Transverse colon (tissue), 4 donors: ENCODE measurements around the gene PKP3. TPM values are rescaled to one million over a fixed set of nuclear protein-coding genes. Genes with fewer than 3 reads are reported as not detected.
A peak's percentile ranks its signal among the peaks of the same experiment; 100 is the strongest.

Experiments
- DNase-seq: peaks from one replicate; pipeline ENCODE4 v3.0.0-alpha.2; 2019
- H3K27ac ChIP-seq, 4 donors: fragments of 200-600 bp; sonication (generic); 2 replicates each; pipeline ENCODE4 v1.5.1; 2016 to 2018; ENCODE audit warnings: inconsistent platforms in 4 of 4
- H3K27me3 ChIP-seq: fragments of 200-600 bp; sonication (generic); 2 replicates; pipeline ENCODE4 v1.5.1; 2017; ENCODE audit warnings: inconsistent platforms
- H3K36me3 ChIP-seq, 4 donors: fragments of 200-600 bp; sonication (generic); 2 replicates each; pipeline ENCODE4 v1.5.1; 2017 to 2019; ENCODE audit warnings: inconsistent platforms in 4 of 4
- H3K4me1 ChIP-seq, 4 donors: fragments of 200-600 bp; sonication (generic); 2 replicates each; pipeline ENCODE4 v1.5.1; 2017 to 2020; ENCODE audit warnings: inconsistent platforms in 4 of 4
- H3K4me3 ChIP-seq, 4 donors: fragments of 200-600 bp; sonication (generic); 1 replicate in 1 of 4; 2 replicates in 3 of 4; pipeline versions ENCODE4 v1.5.1 to v1.6.1; 2017 to 2019; ENCODE audit warnings: inconsistent platforms in 4 of 4
- H3K9me3 ChIP-seq, 2 donors: fragments of 200-600 bp; sonication (generic); 2 replicates each; pipeline ENCODE4 v1.5.1; 2017 to 2019; ENCODE audit warnings: inconsistent platforms in 2 of 2
- CTCF ChIP-seq, 5 experiments: fragments of 200-600 bp in 3 of 5; fragments of 450-650 bp in 2 of 5; sonication (generic) in 3 of 5; IDR thresholded peaks; 1 replicate in 2 of 5; 2 replicates in 3 of 5; pipeline ENCODE4 v1.5.1; 2016 to 2017; ENCODE audit warnings: antibody characterized with exemption in 5 of 5, inconsistent platforms in 3 of 5, mild to moderate bottlenecking in 2 of 5, moderate library complexity in 1 of 5
- EP300 ChIP-seq: sonication (generic); formaldehyde crosslinking; IDR thresholded peaks from one replicate; pipeline ENCODE4 v1.6.1; 2017; ENCODE audit warnings: antibody characterized with exemption, low read depth
- POLR2A ChIP-seq: fragments of 450-650 bp; IDR thresholded peaks from one replicate; pipeline ENCODE4 v1.6.1; 2016; ENCODE audit warnings: antibody characterized with exemption, mild to moderate bottlenecking, moderate library complexity
- POLR2AphosphoS5 ChIP-seq, 3 donors: sonication (generic); formaldehyde crosslinking; IDR thresholded peaks; one replicate each; pipeline ENCODE4 v1.6.1; 2016; ENCODE audit warnings: antibody characterized with exemption in 3 of 3
- WGBS, 2 donors: methylation state at CpG; one replicate each; pipeline ENCODE4 v1.1.5; 2018; ENCODE audit warnings: low coverage in 1 of 2; 5-methylcytosine and 5-hydroxymethylcytosine counted together
- in situ Hi-C, 4 donors: fragments of 200-750 bp; cut with MboI; loops; one replicate each; pipeline versions ENCODE4 v1.15.0 to v1.15.1; 2017; ENCODE audit warnings: low sequenced_read_pairs in 3 of 4, low pct_ligation_motif_present in 1 of 4, low pct_unique_long_range_greater_than_20kb in 1 of 4
- intact Hi-C: fragments of 100-400 bp; cut with DNase I; formaldehyde crosslinking; loops from one replicate; pipeline ENCODE4 v1.15.1; 2023; ENCODE audit warnings: low total_unique reads
- total RNA-seq, 4 donors: library from RNA; depleted of rRNA; stranded (reverse); fragments of >200 nt; gene quantifications; one replicate each; pipeline ENCODE4 v1.1.0, GENCODE V29; 2016

PKP3 gene
- total RNA-seq, 4 donors from 2014 or later = 159 to 359 (median 200) TPM

GRCh38 chr11:419248-420005, 25.4 kb downstream of the PKP3 start:
- peaks cover 5 to 34% (median 20%) of the 10 kb centered on the region in 4 donors for H3K4me1 ChIP-seq
- no peaks in the 10 kb centered on the region for H3K9me3 ChIP-seq
- H3K27ac ChIP-seq = no peak overlapping the region
- in situ Hi-C loops = no loop called here
- WGBS, 2 donors = 93% methylated on average over 20 of the region's 20 CpGs; no CpG with 5 or more reads in 1 of the 2 donors
- peak; percentile 7 for DNase-seq
- H3K27me3 ChIP-seq = peaks cover 24% of the 10 kb centered on the region
- no peaks in the 10 kb centered on the region for H3K36me3 ChIP-seq
- no peak overlapping the region for H3K4me3 ChIP-seq
- intact Hi-C loops = no loop called here
- TF ChIP-seq CTCF (IDR thresholded peaks at IDR 0.05) = no peak
- TF ChIP-seq EP300 = no peak
- no peak for TF ChIP-seq POLR2A
- TF ChIP-seq POLR2AphosphoS5 (IDR thresholded peaks at IDR 0.05) = no peak

- peaks cover 24% of the 10 kb centered on the region for H3K27me3 ChIP-seq
- no peak for TF ChIP-seq EP300
- no peak for TF ChIP-seq POLR2A
- TF ChIP-seq CTCF (IDR thresholded peaks at IDR 0.05) = no peak
- no peak for TF ChIP-seq POLR2AphosphoS5 (IDR thresholded peaks at IDR 0.05)
- no peak overlapping the region for H3K4me3 ChIP-seq
- 89% methylated on average over 64 of the region's 71 CpGs; no CpG with 5 or more reads in 1 of the 2 donors for WGBS, 2 donors
- no peak overlapping the region for H3K27ac ChIP-seq
- peaks cover 3 to 26% (median 13%) of the 10 kb centered on the region in 4 donors for H3K4me1 ChIP-seq
- intact Hi-C loops (no loop called here), in situ Hi-C loops (no loop called here)
- DNase-seq = peak; percentile 8
- H3K36me3 ChIP-seq = no peaks in the 10 kb centered on the region
- no peaks in the 10 kb centered on the region for H3K9me3 ChIP-seq
These were observed 26.3 kb downstream of the PKP3 start for GRCh38 chr11:420054-420910.

GRCh38 chr11:420911-421321, 26.9 kb downstream of the PKP3 start:
- Histone ChIP-seq H3K27ac (no peak overlapping the region), H3K27me3 (peaks cover 21% of the 10 kb centered on the region), H3K9me3 (no peaks in the 10 kb centered on the region), H3K4me1 (peaks cover 0 to 20% (median 7%) of the 10 kb centered on the region in 4 donors), H3K36me3 (no peaks in the 10 kb centered on the region), H3K4me3 (no peak overlapping the region)
- DNase-seq = no peak
- in situ Hi-C loops (no loop called here), intact Hi-C loops (no loop called here)
- TF ChIP-seq POLR2AphosphoS5 (IDR thresholded peaks at IDR 0.05) (no peak), CTCF (IDR thresholded peaks at IDR 0.05) (no peak), POLR2A (no peak), EP300 (no peak)
- WGBS, 2 donors = 91% methylated on average over 20 of the region's 21 CpGs; no CpG with 5 or more reads in 1 of the 2 donors

GRCh38 chr11:422249-422656, 28.2 kb downstream of the PKP3 start:
- intact Hi-C loops (no loop called here), in situ Hi-C loops (no loop called here)
- TF ChIP-seq POLR2A (no peak), POLR2AphosphoS5 (IDR thresholded peaks at IDR 0.05) (no peak), EP300 (no peak), CTCF (IDR thresholded peaks at IDR 0.05) (no peak)
- 74 to 89% methylated on average over 6 to 10 of the region's 10 CpGs for WGBS, 2 donors
- no peak overlapping the region for H3K27ac ChIP-seq
- H3K4me3 ChIP-seq = no peak overlapping the region
- peaks cover 0 to 7% (median 5%) of the 10 kb centered on the region in 4 donors for H3K4me1 ChIP-seq
- no peaks in the 10 kb centered on the region for H3K9me3 ChIP-seq
- peaks cover 15% of the 10 kb centered on the region for H3K27me3 ChIP-seq
- H3K36me3 ChIP-seq = no peaks in the 10 kb centered on the region
- DNase-seq = no peak
